GM18858 (cell line): ENCODE results near the gene TAF11L4.
"Not testable (repeated sequence)": the region's sequence is repeated elsewhere in the genome, so short reads cannot be mapped to it uniquely, and the experiment has no call there.

Source experiments
- ATAC-seq: cut with Tn5 transposase; IDR thresholded peaks from one replicate; pipeline ENCODE4 v1.9.1; 2021; ENCODE audit not compliant: unreplicated experiment

The TAF11L4 gene

DNA sequence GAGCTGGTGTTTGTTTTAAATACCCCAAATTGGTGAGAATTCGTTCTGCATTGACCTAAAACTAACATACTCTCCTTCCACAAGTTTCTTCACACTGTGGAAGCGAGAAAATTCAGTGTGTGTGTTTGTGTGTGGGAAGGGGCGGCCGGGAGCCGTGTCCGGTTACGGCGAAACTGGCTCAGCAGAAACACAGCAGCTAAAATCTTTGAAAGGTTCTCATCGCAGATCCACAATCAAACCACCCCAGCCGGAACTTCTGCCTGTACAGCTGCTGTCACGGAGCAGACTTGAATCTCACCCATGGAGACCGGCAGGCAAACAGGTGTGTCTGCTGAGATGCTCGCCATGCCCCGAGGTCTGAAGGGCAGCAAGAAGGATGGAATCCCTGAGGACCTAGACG lies at the start of gene TAF11L4:
TSS of gene TAF11L4 (plus strand) at position 301 of the 400 bp plus-strand sequence.
- not testable (repeated sequence) for ATAC-seq

- ATAC-seq: not testable (repeated sequence)
Measured at GRCh38 chr5:17475064-17475463, 46.5 kb upstream of the TAF11L4 start.

GRCh38 chr5:17477043-17477442 lies 44.6 kb upstream of the TAF11L4 start:
- no peak for ATAC-seq

- ATAC-seq: no peak
Measured at GRCh38 chr5:17477573-17478265, 43.9 kb upstream of the TAF11L4 start.

- no peak for ATAC-seq
Measured at GRCh38 chr5:17481378-17481777, 40.2 kb upstream of the TAF11L4 start.

- no peak for ATAC-seq
Measured at GRCh38 chr5:17482790-17483189, 38.8 kb upstream of the TAF11L4 start.

GRCh38 chr5:17486464-17487173 lies 35.0 kb upstream of the TAF11L4 start:
- not testable (repeated sequence) for ATAC-seq

DNA sequence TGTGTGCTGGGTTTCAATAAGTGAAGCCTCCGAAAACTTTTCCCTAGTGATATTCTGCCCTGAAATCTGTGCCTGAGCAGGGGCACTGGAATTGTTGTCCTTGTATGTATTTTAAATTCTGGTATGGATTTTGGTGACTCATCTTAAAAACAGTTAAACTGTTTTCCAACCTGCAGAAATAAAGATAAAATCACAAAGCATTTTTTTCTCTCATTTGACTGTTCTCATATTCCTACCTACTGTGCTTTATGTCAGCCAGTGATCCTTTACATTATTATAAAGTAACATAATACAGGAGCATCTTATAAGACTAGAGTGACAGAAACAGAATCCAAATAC lies 34.5 kb upstream of the TAF11L4 start:
- no peak for ATAC-seq

DNA sequence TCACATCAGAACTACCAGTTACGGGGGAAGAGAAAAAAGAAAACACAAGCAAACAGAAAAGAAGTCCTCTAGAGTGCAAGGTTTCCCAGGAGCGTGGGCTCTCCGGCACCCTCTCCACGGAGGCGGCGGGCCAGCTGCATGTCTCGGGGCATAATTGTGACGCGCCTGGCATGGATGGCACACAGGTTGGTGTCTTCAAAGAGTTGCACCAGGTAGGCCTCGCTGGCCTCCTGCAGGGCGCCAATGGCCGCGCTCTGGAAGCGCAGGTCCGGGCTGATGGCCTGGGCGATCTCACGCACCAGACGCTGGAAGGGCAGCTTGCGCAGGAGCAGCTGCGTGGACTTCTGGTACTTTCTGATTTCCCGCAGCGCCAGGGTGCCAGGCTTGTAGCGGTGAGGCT lies 30.3 kb upstream of the TAF11L4 start:
- ATAC-seq: not testable (repeated sequence)

- ATAC-seq: no peak
Measured at GRCh38 chr5:17492770-17493169, 28.8 kb upstream of the TAF11L4 start.

DNA sequence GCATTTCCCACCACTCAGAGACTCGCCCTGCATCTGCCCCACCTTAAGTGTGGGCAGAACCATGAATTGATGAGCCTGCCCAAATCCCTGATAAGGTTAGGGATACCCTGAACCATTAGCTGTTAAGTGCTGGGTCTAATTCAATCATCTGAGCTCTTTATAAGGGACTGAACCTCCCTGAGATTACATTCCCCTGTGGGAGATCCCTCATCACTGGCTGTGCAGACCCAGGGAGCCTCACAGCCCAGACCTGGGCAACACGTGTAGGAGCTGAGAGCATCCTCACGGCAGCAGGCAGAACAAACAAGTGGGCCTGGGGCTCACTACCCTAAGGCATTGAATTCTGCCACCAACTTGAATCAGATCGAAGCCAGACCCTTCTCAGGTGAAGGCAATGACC lies 24.2 kb upstream of the TAF11L4 start:
- no peak for ATAC-seq

DNA sequence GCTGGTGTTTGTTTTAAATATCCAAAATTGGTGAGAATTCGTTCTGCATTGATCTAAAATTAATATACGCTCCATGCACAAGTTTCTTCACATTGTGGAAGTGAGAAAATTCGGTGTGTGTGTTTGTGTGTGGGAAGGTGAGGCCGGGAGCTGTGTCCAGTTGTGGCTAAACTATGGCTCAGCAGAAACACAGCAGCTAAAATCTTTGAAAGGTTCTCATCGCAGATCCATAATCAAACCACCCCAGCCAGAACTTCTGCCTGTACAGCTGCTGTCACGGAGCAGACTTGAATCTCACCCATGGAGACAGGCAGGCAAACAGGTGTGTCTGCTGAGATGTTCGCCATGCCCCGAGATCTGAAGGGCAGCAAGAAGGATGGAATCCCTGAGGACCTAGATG lies 23.7 kb upstream of the TAF11L4 start, which contains the start of gene TAF11L2:
TSS of gene TAF11L2 (plus strand) at position 301 of the 400 bp plus-strand sequence.
- not testable (repeated sequence) for ATAC-seq

DNA sequence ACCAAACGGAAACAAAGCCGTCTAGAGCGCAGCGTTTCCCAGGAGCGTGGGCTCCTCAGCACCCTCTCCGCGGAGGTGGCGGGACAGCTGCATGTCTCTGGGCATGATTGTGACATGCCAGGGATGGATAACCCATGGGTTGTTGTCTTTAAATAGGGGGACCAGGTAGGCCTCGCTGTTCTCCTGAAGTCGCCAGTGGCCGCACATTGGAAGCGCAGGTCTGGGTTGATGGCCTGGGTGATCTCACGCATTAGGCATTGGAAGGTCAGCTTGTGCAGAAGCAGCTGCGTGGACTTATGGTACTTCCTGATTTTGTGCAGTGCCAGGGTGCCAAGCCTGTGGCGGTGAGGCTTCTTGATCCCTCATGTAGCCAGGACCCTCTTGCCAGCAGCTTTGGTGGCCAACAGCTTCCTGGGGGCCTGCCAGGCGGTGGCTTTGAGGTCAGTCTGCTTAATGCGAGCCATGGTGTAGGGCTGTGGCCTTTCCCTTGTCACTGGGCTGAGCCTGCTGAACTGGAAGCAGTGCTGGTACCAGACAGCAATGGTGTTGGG lies 9.8 kb upstream of the TAF11L4 start:
- no peak for ATAC-seq

GRCh38 chr5:17517526-17517925 lies 4.1 kb upstream of the TAF11L4 start:
- not testable (repeated sequence) for ATAC-seq

DNA sequence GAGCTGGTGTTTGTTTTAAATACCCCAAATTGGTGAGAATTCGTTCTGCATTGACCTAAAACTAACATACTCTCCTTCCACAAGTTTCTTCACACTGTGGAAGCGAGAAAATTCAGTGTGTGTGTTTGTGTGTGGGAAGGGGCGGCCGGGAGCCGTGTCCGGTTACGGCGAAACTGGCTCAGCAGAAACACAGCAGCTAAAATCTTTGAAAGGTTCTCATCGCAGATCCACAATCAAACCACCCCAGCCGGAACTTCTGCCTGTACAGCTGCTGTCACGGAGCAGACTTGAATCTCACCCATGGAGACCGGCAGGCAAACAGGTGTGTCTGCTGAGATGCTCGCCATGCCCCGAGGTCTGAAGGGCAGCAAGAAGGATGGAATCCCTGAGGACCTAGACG lies 3.5 kb upstream of the TAF11L4 start, which contains the start of gene TAF11L3:
TSS of gene TAF11L3 (plus strand) at position 301 of the 400 bp plus-strand sequence.
- not testable (repeated sequence) for ATAC-seq

- ATAC-seq: not testable (repeated sequence)
Measured at GRCh38 chr5:17519508-17519907, 2.1 kb upstream of the TAF11L4 start.

DNA sequence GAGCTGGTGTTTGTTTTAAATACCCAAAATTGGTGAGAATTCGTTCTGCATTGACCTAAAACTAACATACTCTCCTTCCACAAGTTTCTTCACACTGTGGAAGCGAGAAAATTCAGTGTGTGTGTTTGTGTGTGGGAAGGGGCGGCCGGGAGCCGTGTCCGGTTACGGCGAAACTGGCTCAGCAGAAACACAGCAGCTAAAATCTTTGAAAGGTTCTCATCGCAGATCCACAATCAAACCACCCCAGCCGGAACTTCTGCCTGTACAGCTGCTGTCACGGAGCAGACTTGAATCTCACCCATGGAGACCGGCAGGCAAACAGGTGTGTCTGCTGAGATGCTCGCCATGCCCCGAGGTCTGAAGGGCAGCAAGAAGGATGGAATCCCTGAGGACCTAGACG lies 3.3 kb downstream of the TAF11L4 start, which contains the start of gene TAF11L5:
TSS of gene TAF11L5 (plus strand) at position 301 of the 400 bp plus-strand sequence.
- not testable (repeated sequence) for ATAC-seq

- not testable (repeated sequence) for ATAC-seq
Measured at GRCh38 chr5:17526504-17526903, 4.9 kb downstream of the TAF11L4 start.

DNA sequence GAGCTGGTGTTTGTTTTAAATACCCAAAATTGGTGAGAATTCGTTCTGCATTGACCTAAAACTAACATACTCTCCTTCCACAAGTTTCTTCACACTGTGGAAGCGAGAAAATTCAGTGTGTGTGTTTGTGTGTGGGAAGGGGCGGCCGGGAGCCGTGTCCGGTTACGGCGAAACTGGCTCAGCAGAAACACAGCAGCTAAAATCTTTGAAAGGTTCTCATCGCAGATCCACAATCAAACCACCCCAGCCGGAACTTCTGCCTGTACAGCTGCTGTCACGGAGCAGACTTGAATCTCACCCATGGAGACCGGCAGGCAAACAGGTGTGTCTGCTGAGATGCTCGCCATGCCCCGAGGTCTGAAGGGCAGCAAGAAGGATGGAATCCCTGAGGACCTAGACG lies 6.8 kb downstream of the TAF11L4 start, which contains the start of gene TAF11L6:
TSS of gene TAF11L6 (plus strand) at position 301 of the 400 bp plus-strand sequence.
- not testable (repeated sequence) for ATAC-seq
